Fibroblast of lung (primary cell): Measurements from ENCODE around the gene SNX2. TPM values are rescaled to one million over a fixed set of nuclear protein-coding genes. Genes with fewer than 3 reads are reported as not detected.

Experiments used
- DNase-seq, 2 donors: peaks; one replicate each; pipeline versions ENCODE4 v3.0.0 to v3.0.0-alpha.2; 2010; ENCODE audit warnings: low read depth in 2 of 2
- H2AFZ ChIP-seq: 2 replicates; pipeline ENCODE4 v1.5.1; 2012; ENCODE audit warnings: low read length, control low read depth, inconsistent platforms
- H3K27ac ChIP-seq: 2 replicates; pipeline ENCODE4 v1.5.1; 2011; ENCODE audit warnings: low read length, control low read depth; ENCODE audit not compliant: insufficient read depth
- H3K27me3 ChIP-seq: 2 replicates; pipeline ENCODE4 v1.5.1; 2011; ENCODE audit warnings: mild to moderate bottlenecking, low read length; ENCODE audit not compliant: control insufficient read depth, insufficient read depth
- H3K36me3 ChIP-seq: 2 replicates; pipeline ENCODE4 v1.5.1; 2011; ENCODE audit warnings: low read length; ENCODE audit not compliant: control insufficient read depth, insufficient read depth
- H3K4me1 ChIP-seq: 2 replicates; pipeline ENCODE4 v1.5.1; 2011; ENCODE audit warnings: low read length; ENCODE audit not compliant: control insufficient read depth, insufficient read depth; ENCODE audit errors: extremely low read depth
- H3K4me2 ChIP-seq: 2 replicates; pipeline ENCODE4 v1.5.1; 2011; ENCODE audit warnings: low read length, control low read depth; ENCODE audit not compliant: insufficient read depth; ENCODE audit errors: extremely low read depth
- H3K4me3 ChIP-seq, 4 experiments: fragments of 200-600 bp in 1 of 4; sonication (generic) in 1 of 4; replicated peaks in 1 of 4; 2 replicates each; pipeline ENCODE4 v1.5.1; 2011 to 2016; ENCODE audit warnings: low read length in 4 of 4, low read depth in 3 of 4, mild to moderate bottlenecking in 3 of 4, control low read depth in 2 of 4, inconsistent platforms in 1 of 4, mixed read lengths in 1 of 4; ENCODE audit not compliant: insufficient read depth in 1 of 4; ENCODE audit errors: control extremely low read depth in 1 of 4
- H3K79me2 ChIP-seq: 2 replicates; pipeline ENCODE4 v1.5.1; 2012; ENCODE audit warnings: mild to moderate bottlenecking, low read length, inconsistent platforms; ENCODE audit not compliant: control insufficient read depth, insufficient read depth
- H3K9ac ChIP-seq: 2 replicates; pipeline ENCODE4 v1.5.1; 2011; ENCODE audit warnings: mild to moderate bottlenecking, low read length, control low read depth; ENCODE audit not compliant: insufficient read depth
- H3K9me3 ChIP-seq: 2 replicates; pipeline ENCODE4 v1.5.1; 2012; ENCODE audit warnings: low read depth, low read length; ENCODE audit not compliant: control insufficient read depth, insufficient read depth
- H4K20me1 ChIP-seq: 2 replicates; pipeline ENCODE4 v1.5.1; 2011; ENCODE audit warnings: low read length; ENCODE audit not compliant: control insufficient read depth, insufficient read depth; ENCODE audit errors: extremely low read depth
- CTCF ChIP-seq, 2 donors: IDR thresholded peaks in 1 of 2; conservative IDR thresholded peaks in 1 of 2; 1 replicate in 1 of 2; 2 replicates in 1 of 2; pipeline ENCODE4 v1.5.1; 2011 to 2012; ENCODE audit warnings: low read length in 2 of 2, control low read depth in 1 of 2, inconsistent platforms in 1 of 2, low read depth in 1 of 2, mild to moderate bottlenecking in 1 of 2
- EZH2 ChIP-seq: IDR thresholded peaks from 2 replicates; pipeline ENCODE4 v1.5.1; 2012; ENCODE audit warnings: low read length, control low read depth, mild to moderate bottlenecking; ENCODE audit errors: missing control alignments
- polyA plus RNA-seq, 2 donors: library from polyadenylated mRNA; depleted of rRNA in 1 of 2; stranded (reverse) in 1 of 2; unstranded in 1 of 2; fragments of >200 nt; gene quantifications; 2 replicates each; pipeline ENCODE4 v1.2.1, GENCODE V29; 2011 to 2012; ENCODE audit warnings: missing spikeins in 1 of 2
- total RNA-seq: library from RNA; depleted of rRNA; stranded (reverse); fragments of >200 nt; gene quantifications from 2 replicates; pipeline ENCODE4 v1.2.1, GENCODE V29; 2014

Gene SNX2
- total and polyA plus RNA-seq, 2 donors (not counting 1 experiment from before 2014, with no cell fraction given): 73.5 to 123 TPM

GRCh38 chr5:122741681-122742080 lies 33.2 kb upstream of the SNX2 start:
- Histone ChIP-seq H3K4me2 (no peak overlapping the region), H3K4me1 (no peaks in the 10 kb centered on the region), H4K20me1 (no peaks in the 10 kb centered on the region), H3K9me3 (no peaks in the 10 kb centered on the region), H3K4me3 (no peak overlapping the region), H3K79me2 (no peaks in the 10 kb centered on the region), H3K9ac (no peak overlapping the region), H2AFZ (no peak overlapping the region), H3K27ac (no peak overlapping the region), H3K36me3 (no peaks in the 10 kb centered on the region), H3K27me3 (no peaks in the 10 kb centered on the region)
- TF ChIP-seq EZH2 (no peak), CTCF (conservative IDR thresholded peaks at IDR 0.05 in 1 of 2, IDR thresholded peaks at IDR 0.05 in 1 of 2; ENCODE audit: low read depth in 1 of 2, low read length in 2 of 2) (no peak)
- DNase-seq: peak in 1 of 2 donors; percentile 71

GRCh38 chr5:122743261-122743660 lies 31.6 kb upstream of the SNX2 start:
- no peaks in the 10 kb centered on the region for H3K36me3 ChIP-seq
- no peaks in the 10 kb centered on the region for H3K79me2 ChIP-seq

GRCh38 chr5:122745597-122745996 lies 29.3 kb upstream of the SNX2 start:
- H3K27me3 ChIP-seq: no peaks in the 10 kb centered on the region
- H3K27ac ChIP-seq: no peak overlapping the region
- no peaks in the 10 kb centered on the region for H4K20me1 ChIP-seq
- H2AFZ ChIP-seq: no peak overlapping the region
- H3K79me2 ChIP-seq: no peaks in the 10 kb centered on the region
- DNase-seq: no peak
- no peak overlapping the region for H3K4me2 ChIP-seq
- no peaks in the 10 kb centered on the region for H3K4me1 ChIP-seq
- TF ChIP-seq EZH2 (no peak), CTCF (conservative IDR thresholded peaks at IDR 0.05 in 1 of 2, IDR thresholded peaks at IDR 0.05 in 1 of 2; ENCODE audit: low read depth in 1 of 2, low read length in 2 of 2) (no peak)
- H3K36me3 ChIP-seq: no peaks in the 10 kb centered on the region
- no peak overlapping the region for H3K4me3 ChIP-seq
- H3K9me3 ChIP-seq: no peaks in the 10 kb centered on the region
- H3K9ac ChIP-seq: no peak overlapping the region

More at GRCh38 chr5:122743261-122743660, 31.6 kb upstream of the SNX2 start:
- TF ChIP-seq CTCF (conservative IDR thresholded peaks at IDR 0.05 in 1 of 2, IDR thresholded peaks at IDR 0.05 in 1 of 2; ENCODE audit: low read depth in 1 of 2, low read length in 2 of 2) (no peak), EZH2 (no peak)
- Histone ChIP-seq H3K4me2 (no peak overlapping the region), H4K20me1 (no peaks in the 10 kb centered on the region), H3K4me3 (no peak overlapping the region), H2AFZ (no peak overlapping the region), H3K9me3 (no peaks in the 10 kb centered on the region), H3K4me1 (no peaks in the 10 kb centered on the region), H3K27me3 (no peaks in the 10 kb centered on the region), H3K9ac (no peak overlapping the region), H3K27ac (no peak overlapping the region)
- DNase-seq: no peak
